ENCODE measurements around the gene CABP4.

DNA sequence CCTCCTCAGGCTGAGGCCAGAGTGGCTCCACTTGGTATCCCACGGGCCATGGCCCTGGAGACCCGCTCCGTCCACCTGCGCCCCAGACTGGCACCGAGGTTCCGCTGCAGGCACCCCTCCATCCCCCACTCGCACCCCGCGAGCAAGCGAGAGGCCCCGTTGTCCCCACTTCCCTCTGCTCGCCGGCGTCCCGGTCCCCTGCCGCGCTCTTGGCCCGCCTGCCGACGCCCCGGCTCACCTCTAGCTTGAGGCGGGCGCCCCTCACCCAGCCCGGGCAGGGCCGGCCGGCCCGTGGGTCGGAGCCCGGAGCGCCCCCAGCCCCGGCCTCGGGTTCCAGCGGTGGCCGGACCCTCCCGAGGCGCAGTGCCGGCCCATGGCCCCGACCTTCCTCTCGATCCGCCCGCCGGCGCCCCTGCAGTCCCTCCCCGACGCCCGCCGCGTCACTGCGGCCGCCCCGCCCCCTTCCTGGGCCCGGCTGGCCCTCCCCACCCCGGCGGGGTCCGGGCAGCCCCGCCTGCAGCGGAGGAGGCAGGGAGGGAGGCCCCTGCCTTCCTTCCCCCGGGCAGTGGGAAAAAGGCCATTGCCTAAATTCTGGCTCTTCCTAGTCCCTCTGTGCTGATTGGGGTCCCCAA is 49.9 kb downstream of the CABP4 start, which contains the start of gene PITPNM1:
- TF ChIP-seq, protein P1, sequence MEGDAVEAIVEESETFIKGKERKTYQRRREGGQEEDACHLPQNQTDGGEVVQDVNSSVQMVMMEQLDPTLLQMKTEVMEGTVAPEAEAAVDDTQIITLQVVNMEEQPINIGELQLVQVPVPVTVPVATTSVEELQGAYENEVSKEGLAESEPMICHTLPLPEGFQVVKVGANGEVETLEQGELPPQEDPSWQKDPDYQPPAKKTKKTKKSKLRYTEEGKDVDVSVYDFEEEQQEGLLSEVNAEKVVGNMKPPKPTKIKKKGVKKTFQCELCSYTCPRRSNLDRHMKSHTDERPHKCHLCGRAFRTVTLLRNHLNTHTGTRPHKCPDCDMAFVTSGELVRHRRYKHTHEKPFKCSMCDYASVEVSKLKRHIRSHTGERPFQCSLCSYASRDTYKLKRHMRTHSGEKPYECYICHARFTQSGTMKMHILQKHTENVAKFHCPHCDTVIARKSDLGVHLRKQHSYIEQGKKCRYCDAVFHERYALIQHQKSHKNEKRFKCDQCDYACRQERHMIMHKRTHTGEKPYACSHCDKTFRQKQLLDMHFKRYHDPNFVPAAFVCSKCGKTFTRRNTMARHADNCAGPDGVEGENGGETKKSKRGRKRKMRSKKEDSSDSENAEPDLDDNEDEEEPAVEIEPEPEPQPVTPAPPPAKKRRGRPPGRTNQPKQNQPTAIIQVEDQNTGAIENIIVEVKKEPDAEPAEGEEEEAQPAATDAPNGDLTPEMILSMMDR (IDR thresholded peaks at IDR 0.05 in 4 of 5, conservative IDR thresholded peaks at IDR 0.05 in 1 of 5) = no peak
- TF ChIP-seq POLR2A (IDR thresholded peaks at IDR 0.05) = peak; percentile 49 to 59
